Ishikawa (cell line): ENCODE results near the gene ZNF227.

ENCODE experiments used
- CREB1 ChIP-seq: IDR thresholded peaks from 2 replicates; pipeline ENCODE4 v1.6.1; 2012; ENCODE audit warnings: low read depth
- EGR1 ChIP-seq: IDR thresholded peaks from 2 replicates; pipeline ENCODE4 v1.6.1; 2012
- EP300 ChIP-seq: IDR thresholded peaks from 2 replicates; pipeline ENCODE4 v1.6.1; 2012; ENCODE audit warnings: borderline replicate concordance
- FOXM1 ChIP-seq: IDR thresholded peaks from 2 replicates; pipeline ENCODE4 v1.6.1; 2012; ENCODE audit warnings: low read depth, borderline replicate concordance
- MAX ChIP-seq: IDR thresholded peaks from 2 replicates; pipeline ENCODE4 v1.6.1; 2012
- NFIC ChIP-seq: IDR thresholded peaks from 2 replicates; pipeline ENCODE4 v1.6.1; 2012
- RAD21 ChIP-seq: IDR thresholded peaks from 2 replicates; pipeline ENCODE4 v1.6.1; 2012; ENCODE audit warnings: low read depth
- TAF1 ChIP-seq: IDR thresholded peaks from 2 replicates; pipeline ENCODE4 v1.6.1; 2012; ENCODE audit warnings: low read depth, mild to moderate bottlenecking
- TCF12 ChIP-seq: IDR thresholded peaks from 2 replicates; pipeline ENCODE4 v1.6.1; 2012; ENCODE audit warnings: low read depth
- TEAD4 ChIP-seq: IDR thresholded peaks from 2 replicates; pipeline ENCODE4 v1.6.1; 2012
- USF1 ChIP-seq: IDR thresholded peaks from 2 replicates; pipeline ENCODE4 v1.6.1; 2012
- YY1 ChIP-seq: IDR thresholded peaks from 2 replicates; pipeline ENCODE4 v1.6.1; 2012; ENCODE audit warnings: low read depth
- ZBTB7A ChIP-seq: IDR thresholded peaks from 2 replicates; pipeline ENCODE4 v1.6.1; 2012; ENCODE audit warnings: low read depth
- TF ChIP-seq, protein P1 (sequence below): IDR thresholded peaks from 2 replicates; pipeline ENCODE4 v1.6.1; 2012; ENCODE audit warnings: low read depth, mild to moderate bottlenecking

- no peak for TF ChIP-seq FOXM1
- no peak for TF ChIP-seq EP300
- TF ChIP-seq CREB1: no peak
- TF ChIP-seq RAD21: no peak
- TF ChIP-seq TAF1: no peak
- TF ChIP-seq, protein P1, sequence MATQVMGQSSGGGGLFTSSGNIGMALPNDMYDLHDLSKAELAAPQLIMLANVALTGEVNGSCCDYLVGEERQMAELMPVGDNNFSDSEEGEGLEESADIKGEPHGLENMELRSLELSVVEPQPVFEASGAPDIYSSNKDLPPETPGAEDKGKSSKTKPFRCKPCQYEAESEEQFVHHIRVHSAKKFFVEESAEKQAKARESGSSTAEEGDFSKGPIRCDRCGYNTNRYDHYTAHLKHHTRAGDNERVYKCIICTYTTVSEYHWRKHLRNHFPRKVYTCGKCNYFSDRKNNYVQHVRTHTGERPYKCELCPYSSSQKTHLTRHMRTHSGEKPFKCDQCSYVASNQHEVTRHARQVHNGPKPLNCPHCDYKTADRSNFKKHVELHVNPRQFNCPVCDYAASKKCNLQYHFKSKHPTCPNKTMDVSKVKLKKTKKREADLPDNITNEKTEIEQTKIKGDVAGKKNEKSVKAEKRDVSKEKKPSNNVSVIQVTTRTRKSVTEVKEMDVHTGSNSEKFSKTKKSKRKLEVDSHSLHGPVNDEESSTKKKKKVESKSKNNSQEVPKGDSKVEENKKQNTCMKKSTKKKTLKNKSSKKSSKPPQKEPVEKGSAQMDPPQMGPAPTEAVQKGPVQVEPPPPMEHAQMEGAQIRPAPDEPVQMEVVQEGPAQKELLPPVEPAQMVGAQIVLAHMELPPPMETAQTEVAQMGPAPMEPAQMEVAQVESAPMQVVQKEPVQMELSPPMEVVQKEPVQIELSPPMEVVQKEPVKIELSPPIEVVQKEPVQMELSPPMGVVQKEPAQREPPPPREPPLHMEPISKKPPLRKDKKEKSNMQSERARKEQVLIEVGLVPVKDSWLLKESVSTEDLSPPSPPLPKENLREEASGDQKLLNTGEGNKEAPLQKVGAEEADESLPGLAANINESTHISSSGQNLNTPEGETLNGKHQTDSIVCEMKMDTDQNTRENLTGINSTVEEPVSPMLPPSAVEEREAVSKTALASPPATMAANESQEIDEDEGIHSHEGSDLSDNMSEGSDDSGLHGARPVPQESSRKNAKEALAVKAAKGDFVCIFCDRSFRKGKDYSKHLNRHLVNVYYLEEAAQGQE: no peak
- TF ChIP-seq USF1: no peak
- TF ChIP-seq YY1: no peak
- no peak for TF ChIP-seq ZBTB7A
- no peak for TF ChIP-seq MAX
- no peak for TF ChIP-seq EGR1
- no peak for TF ChIP-seq NFIC
- no peak for TF ChIP-seq TEAD4
- TF ChIP-seq TCF12: no peak
These were observed 70.5 kb downstream of the ZNF227 start for GRCh38 chr19:44282846-44283245.
